ENCODE data around the gene YES1.

DNA sequence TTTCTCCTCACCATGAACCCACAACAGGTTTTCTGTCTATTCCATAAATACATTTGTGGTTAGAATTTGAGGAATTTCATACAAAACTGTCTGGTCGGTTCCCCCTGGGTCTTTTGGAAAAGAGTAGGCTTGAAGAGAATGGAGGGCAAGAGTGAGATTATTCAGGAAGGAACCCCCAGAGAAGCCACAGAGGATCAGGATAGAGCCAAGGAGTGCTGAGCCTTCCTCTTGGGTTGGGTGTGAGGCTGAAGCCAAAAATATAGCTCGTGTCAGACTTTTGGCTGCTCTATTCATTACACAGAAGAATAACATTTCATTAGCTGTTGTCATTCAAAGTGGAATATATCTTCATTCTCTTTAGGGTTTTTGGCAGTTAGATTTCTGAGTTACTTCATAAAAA lies 45.9 kb upstream of the YES1 start:
- TF ChIP-seq POLR2AphosphoS5 (IDR thresholded peaks at IDR 0.05) (no peak), EP300 (IDR thresholded peaks at IDR 0.05) (no peak), POLR2A (IDR thresholded peaks at IDR 0.05) (no peak)
- TF ChIP-seq, protein P1, sequence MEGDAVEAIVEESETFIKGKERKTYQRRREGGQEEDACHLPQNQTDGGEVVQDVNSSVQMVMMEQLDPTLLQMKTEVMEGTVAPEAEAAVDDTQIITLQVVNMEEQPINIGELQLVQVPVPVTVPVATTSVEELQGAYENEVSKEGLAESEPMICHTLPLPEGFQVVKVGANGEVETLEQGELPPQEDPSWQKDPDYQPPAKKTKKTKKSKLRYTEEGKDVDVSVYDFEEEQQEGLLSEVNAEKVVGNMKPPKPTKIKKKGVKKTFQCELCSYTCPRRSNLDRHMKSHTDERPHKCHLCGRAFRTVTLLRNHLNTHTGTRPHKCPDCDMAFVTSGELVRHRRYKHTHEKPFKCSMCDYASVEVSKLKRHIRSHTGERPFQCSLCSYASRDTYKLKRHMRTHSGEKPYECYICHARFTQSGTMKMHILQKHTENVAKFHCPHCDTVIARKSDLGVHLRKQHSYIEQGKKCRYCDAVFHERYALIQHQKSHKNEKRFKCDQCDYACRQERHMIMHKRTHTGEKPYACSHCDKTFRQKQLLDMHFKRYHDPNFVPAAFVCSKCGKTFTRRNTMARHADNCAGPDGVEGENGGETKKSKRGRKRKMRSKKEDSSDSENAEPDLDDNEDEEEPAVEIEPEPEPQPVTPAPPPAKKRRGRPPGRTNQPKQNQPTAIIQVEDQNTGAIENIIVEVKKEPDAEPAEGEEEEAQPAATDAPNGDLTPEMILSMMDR (IDR thresholded peaks at IDR 0.05), result no peak
